Peyer's patch (tissue), 4 donors: Measurements from ENCODE around the gene AFAP1L1. TPM values are rescaled to one million over a fixed set of nuclear protein-coding genes. Genes with fewer than 3 reads are reported as not detected.
A peak's percentile ranks its signal among the peaks of the same experiment; 100 is the strongest.

ENCODE experiments used
- DNase-seq, 3 donors: peaks; one replicate each; pipeline ENCODE4 v3.0.0-alpha.2; 2017 to 2019
- H3K27ac ChIP-seq, 4 donors: fragments of 200-600 bp; sonication (generic); one replicate each; pipeline ENCODE4 v1.5.1; 2016 to 2019
- H3K27me3 ChIP-seq, 2 donors: fragments of 200-600 bp; sonication (generic); one replicate each; pipeline ENCODE4 v1.5.1; 2019
- H3K36me3 ChIP-seq, 3 donors: fragments of 200-600 bp; sonication (generic); one replicate each; pipeline ENCODE4 v1.5.1; 2016 to 2019
- H3K4me1 ChIP-seq, 4 donors: fragments of 200-600 bp; sonication (generic); one replicate each; pipeline ENCODE4 v1.5.1; 2016 to 2019
- H3K4me3 ChIP-seq, 4 donors: fragments of 200-600 bp; sonication (generic); 1 replicate in 3 of 4; 2 replicates in 1 of 4; pipeline ENCODE4 v1.5.1; 2016 to 2019; ENCODE audit warnings: mild to moderate bottlenecking in 1 of 4
- H3K9me3 ChIP-seq, 4 donors: fragments of 200-600 bp; sonication (generic); one replicate each; pipeline ENCODE4 v1.5.1; 2016 to 2019; ENCODE audit warnings: mild to moderate bottlenecking in 1 of 4
- CTCF ChIP-seq, 6 experiments: fragments of 450-650 bp in 4 of 6; fragments of 200-600 bp in 2 of 6; sonication (generic) in 1 of 6; IDR thresholded peaks; one replicate each; pipeline ENCODE4 v1.5.1; 2017 to 2019; ENCODE audit warnings: antibody characterized with exemption in 6 of 6, mild to moderate bottlenecking in 3 of 6, moderate library complexity in 1 of 6
- POLR2A ChIP-seq, 2 donors: fragments of 450-650 bp; IDR thresholded peaks; one replicate each; pipeline ENCODE4 v1.5.1; 2017; ENCODE audit warnings: antibody characterized with exemption in 2 of 2, mild to moderate bottlenecking in 2 of 2, moderate library complexity in 2 of 2
- total RNA-seq, 4 donors: library from RNA; depleted of rRNA; stranded (reverse); fragments of >200 nt; gene quantifications; one replicate each; pipeline ENCODE4 v1.1.0, GENCODE V29; 2016

AFAP1L1 gene
- total RNA-seq, 4 donors from 2014 or later: 3.3 to 14.9 (median 4.9) TPM

- Histone ChIP-seq H3K27ac (no peak overlapping the region), H3K9me3 (no peaks in the 10 kb centered on the region), H3K27me3 (no peaks in the 10 kb centered on the region), H3K36me3 (no peaks in the 10 kb centered on the region), H3K4me3 (no peak overlapping the region), H3K4me1 (peaks cover 0 to 8% (median 0%) of the 10 kb centered on the region in 4 donors)
- peak in 2 of 3 donors; percentile 45 to 76 for DNase-seq
- peak; percentile 25 to 75 (median 63) for TF ChIP-seq CTCF (IDR thresholded peaks at IDR 0.05)
- no peak for TF ChIP-seq POLR2A (IDR thresholded peaks at IDR 0.05)
Measured at GRCh38 chr5:149367249-149367971, 95.8 kb downstream of the AFAP1L1 start.

- Histone ChIP-seq H3K27ac (no peak overlapping the region), H3K36me3 (no peaks in the 10 kb centered on the region), H3K27me3 (no peaks in the 10 kb centered on the region), H3K4me1 (peaks cover 0 to 8% (median 0%) of the 10 kb centered on the region in 4 donors), H3K9me3 (no peaks in the 10 kb centered on the region), H3K4me3 (no peak overlapping the region)
- DNase-seq: no peak
- TF ChIP-seq CTCF (IDR thresholded peaks at IDR 0.05): no peak
- no peak for TF ChIP-seq POLR2A (IDR thresholded peaks at IDR 0.05)
Measured at GRCh38 chr5:149367972-149368645, 96.5 kb downstream of the AFAP1L1 start.

- no peaks in the 10 kb centered on the region for H3K36me3 ChIP-seq
- DNase-seq: no peak
- no peaks in the 10 kb centered on the region for H3K9me3 ChIP-seq
- H3K4me1 ChIP-seq: peaks cover 0 to 8% (median 0%) of the 10 kb centered on the region in 4 donors
- H3K4me3 ChIP-seq: no peak overlapping the region
- no peaks in the 10 kb centered on the region for H3K27me3 ChIP-seq
- no peak overlapping the region for H3K27ac ChIP-seq
- no peak for TF ChIP-seq POLR2A (IDR thresholded peaks at IDR 0.05)
- no peak for TF ChIP-seq CTCF (IDR thresholded peaks at IDR 0.05)
Measured at GRCh38 chr5:149370878-149371277, 99.2 kb downstream of the AFAP1L1 start.

GRCh38 chr5:149371296-149371962 lies 99.8 kb downstream of the AFAP1L1 start:
- Histone ChIP-seq H3K27me3 (no peaks in the 10 kb centered on the region), H3K27ac (no peak overlapping the region), H3K4me1 (peaks cover 0 to 8% (median 0%) of the 10 kb centered on the region in 4 donors), H3K36me3 (no peaks in the 10 kb centered on the region), H3K4me3 (no peak overlapping the region), H3K9me3 (no peaks in the 10 kb centered on the region)
- TF ChIP-seq CTCF (IDR thresholded peaks at IDR 0.05): peak in 5 of 6 experiments; percentile 47 to 82 (median 81)
- TF ChIP-seq POLR2A (IDR thresholded peaks at IDR 0.05): no peak
- peak; percentile 53 to 87 (median 73) for DNase-seq

- no peaks in the 10 kb centered on the region for H3K36me3 ChIP-seq
- H3K27ac ChIP-seq: no peak overlapping the region
- H3K4me1 ChIP-seq: peaks cover 0 to 7% (median 0%) of the 10 kb centered on the region in 4 donors
- TF ChIP-seq CTCF (IDR thresholded peaks at IDR 0.05): no peak
- no peak for TF ChIP-seq POLR2A (IDR thresholded peaks at IDR 0.05)
- DNase-seq: no peak
- no peak overlapping the region for H3K4me3 ChIP-seq
- no peaks in the 10 kb centered on the region for H3K27me3 ChIP-seq
- H3K9me3 ChIP-seq: no peaks in the 10 kb centered on the region
Measured at GRCh38 chr5:149372076-149372795, 100.6 kb downstream of the AFAP1L1 start.
